PC-9 (cell line): ENCODE results near the gene MYOM3. TPM values are rescaled to one million over a fixed set of nuclear protein-coding genes. Genes with fewer than 3 reads are reported as not detected.

Source experiments
- BruUV-seq: library from RNA; stranded (reverse); fragments of 400-500 nt; replicated peaks from 2 replicates; lab custom pipeline; 2021; lab: Mats Ljungman, UMichigan
- CTCF ChIA-PET: fragments of 300-600 bp; sonication (Branson Sonifier 250); formaldehyde crosslinking; loops from one replicate; lab custom pipeline; 2022; ENCODE audit warnings: antibody characterized with exemption; lab: Charles Lee
- POLR2A ChIA-PET: fragments of 300-600 bp; sonication (Branson Sonifier 250); formaldehyde crosslinking; loops from one replicate; lab custom pipeline; 2022; ENCODE audit warnings: antibody characterized with exemption; ENCODE audit not compliant: unreplicated experiment; lab: Charles Lee
- DNase-seq, 2 experiments: peaks; one replicate each; pipeline versions ENCODE4 v3.0.0 to v3.0.0-alpha.2; 2015 to 2022; ENCODE audit warnings: mixed read lengths in 1 of 2
- H2AFZ ChIP-seq: fragments of 200-600 bp; sonication (generic); 2 replicates; pipeline ENCODE4 v1.8.1; 2017; ENCODE audit warnings: antibody characterized with exemption
- H3F3A ChIP-seq: fragments of 200-600 bp; sonication (generic); 2 replicates; pipeline ENCODE4 v1.8.1; 2017; ENCODE audit warnings: antibody characterized with exemption, mild to moderate bottlenecking, low read depth; ENCODE audit not compliant: insufficient read depth
- H3K27ac ChIP-seq: fragments of 200-600 bp; sonication (generic); 2 replicates; pipeline ENCODE4 v1.6.1; 2016; ENCODE audit warnings: mixed run types
- H3K27me3 ChIP-seq: fragments of 200-600 bp; sonication (generic); 2 replicates; pipeline ENCODE4 v1.6.1; 2016; ENCODE audit warnings: low read depth, mixed run types; ENCODE audit not compliant: insufficient read depth
- H3K36me3 ChIP-seq: fragments of 200-600 bp; sonication (generic); 2 replicates; pipeline ENCODE4 v1.6.1; 2016; ENCODE audit warnings: low read depth, mixed run types
- H3K4me1 ChIP-seq: fragments of 200-600 bp; sonication (generic); replicated peaks from 2 replicates; pipeline ENCODE4 v1.6.1; 2016; ENCODE audit warnings: mixed run types; ENCODE audit not compliant: insufficient read depth
- H3K4me2 ChIP-seq: fragments of 200-600 bp; sonication (generic); 2 replicates; pipeline ENCODE4 v1.6.1; 2017; ENCODE audit warnings: mixed run types
- H3K4me3 ChIP-seq: fragments of 200-600 bp; sonication (generic); 2 replicates; pipeline ENCODE4 v1.6.1; 2016; ENCODE audit warnings: mixed run types
- H3K79me2 ChIP-seq: fragments of 200-600 bp; sonication (generic); 2 replicates; pipeline ENCODE4 v1.6.1; 2017; ENCODE audit warnings: low read depth, mixed run types
- H3K9me2 ChIP-seq: fragments of 200-600 bp; sonication (generic); 2 replicates; pipeline ENCODE4 v1.8.1; 2017; ENCODE audit warnings: mild to moderate bottlenecking; ENCODE audit not compliant: insufficient read depth
- H3K9me3 ChIP-seq: fragments of 200-600 bp; sonication (generic); 2 replicates; pipeline ENCODE4 v1.8.1; 2016; ENCODE audit warnings: low read depth; ENCODE audit not compliant: insufficient read depth
- H4K20me1 ChIP-seq: fragments of 200-600 bp; sonication (generic); 2 replicates; pipeline ENCODE4 v1.8.1; 2017; ENCODE audit not compliant: insufficient read depth
- EZH2 ChIP-seq: fragments of 200-600 bp; sonication (generic); IDR thresholded peaks from 2 replicates; pipeline ENCODE4 v1.8.0; 2017; ENCODE audit warnings: antibody characterized with exemption, low read depth
- intact Hi-C: fragments of 100-400 bp; cut with micrococcal nuclease; formaldehyde crosslinking; loops from one replicate; pipeline ENCODE4 v1.10.0; 2022; ENCODE audit not compliant: unreplicated experiment
- total RNA-seq: library from RNA; stranded (reverse); gene quantifications from 2 replicates; pipeline ENCODE4 v1.2.3, GENCODE V29; 2021
- TF ChIP-seq, protein P1 (sequence below): fragments of 200-600 bp; sonication (generic); conservative IDR thresholded peaks from 2 replicates; pipeline ENCODE4 v1.6.1; 2017; ENCODE audit warnings: mixed run types, antibody characterized with exemption, mild to moderate bottlenecking, moderate library complexity

MYOM3 gene
- total RNA-seq, 1 experiment from 2014 or later, result 11.9 TPM

DNA sequence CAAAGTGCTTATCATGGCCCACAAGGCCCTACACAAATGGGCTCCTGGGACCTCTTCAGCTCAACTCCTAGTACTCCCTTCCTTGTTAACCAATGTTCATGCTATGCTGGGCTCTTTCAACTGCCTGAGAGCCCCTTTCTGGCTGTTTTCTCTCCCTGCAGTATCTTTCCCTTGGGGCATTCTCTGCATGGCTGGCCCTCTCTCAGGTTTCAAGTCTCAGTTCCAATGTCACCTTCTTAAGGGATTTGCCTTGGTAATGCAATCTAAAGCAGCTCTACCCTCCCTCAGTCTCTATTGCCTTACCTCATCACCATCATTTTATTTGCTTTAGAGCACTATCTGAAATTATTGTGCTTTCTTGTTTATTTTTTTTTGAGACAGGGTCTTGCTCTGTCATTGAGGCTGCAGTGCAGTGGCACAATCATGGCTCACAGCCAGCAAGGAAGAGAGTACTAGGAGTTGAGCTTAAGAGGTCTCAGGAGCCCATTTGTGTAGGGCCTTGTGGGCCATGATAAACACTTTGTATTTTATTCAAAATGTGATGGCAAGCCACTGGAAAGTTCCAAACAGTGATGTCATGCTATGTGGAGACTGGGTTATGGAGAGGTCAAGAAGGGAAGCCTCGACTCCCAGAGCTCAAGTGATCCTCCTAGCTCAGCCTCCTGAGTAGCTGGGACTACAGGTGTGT is 68.4 kb downstream of the MYOM3 start:
- ChIA-PET POLR2A (interaction anchor here (0.7 kb wide), 1 partner anchor 22 kb away, joined by 6 read pairs; no protein-coding TSS in a partner anchor), CTCF (no interaction called here)
- Histone ChIP-seq H3K4me3 (no peak overlapping the region), H3K27ac (no peak overlapping the region), H2AFZ (no peak overlapping the region), H3K79me2 (no peaks in the 10 kb centered on the region), H3K9me2 (no peaks in the 10 kb centered on the region), H3K9me3 (no peaks in the 10 kb centered on the region), H3K27me3 (no peaks in the 10 kb centered on the region), H3K36me3 (no peaks in the 10 kb centered on the region), H3K4me1 (peaks cover 23% of the 10 kb centered on the region), H4K20me1 (no peaks in the 10 kb centered on the region), H3K4me2 (no peak overlapping the region), H3F3A (peaks cover 23% of the 10 kb centered on the region; the same call in 1 of the 2 replicates)
- no peak for DNase-seq
- intact Hi-C loops, result no loop called here
- BruUV-seq, result no TSS peak
- TF ChIP-seq, protein P1, sequence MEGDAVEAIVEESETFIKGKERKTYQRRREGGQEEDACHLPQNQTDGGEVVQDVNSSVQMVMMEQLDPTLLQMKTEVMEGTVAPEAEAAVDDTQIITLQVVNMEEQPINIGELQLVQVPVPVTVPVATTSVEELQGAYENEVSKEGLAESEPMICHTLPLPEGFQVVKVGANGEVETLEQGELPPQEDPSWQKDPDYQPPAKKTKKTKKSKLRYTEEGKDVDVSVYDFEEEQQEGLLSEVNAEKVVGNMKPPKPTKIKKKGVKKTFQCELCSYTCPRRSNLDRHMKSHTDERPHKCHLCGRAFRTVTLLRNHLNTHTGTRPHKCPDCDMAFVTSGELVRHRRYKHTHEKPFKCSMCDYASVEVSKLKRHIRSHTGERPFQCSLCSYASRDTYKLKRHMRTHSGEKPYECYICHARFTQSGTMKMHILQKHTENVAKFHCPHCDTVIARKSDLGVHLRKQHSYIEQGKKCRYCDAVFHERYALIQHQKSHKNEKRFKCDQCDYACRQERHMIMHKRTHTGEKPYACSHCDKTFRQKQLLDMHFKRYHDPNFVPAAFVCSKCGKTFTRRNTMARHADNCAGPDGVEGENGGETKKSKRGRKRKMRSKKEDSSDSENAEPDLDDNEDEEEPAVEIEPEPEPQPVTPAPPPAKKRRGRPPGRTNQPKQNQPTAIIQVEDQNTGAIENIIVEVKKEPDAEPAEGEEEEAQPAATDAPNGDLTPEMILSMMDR, result no peak
- TF ChIP-seq EZH2, result no peak

DNA sequence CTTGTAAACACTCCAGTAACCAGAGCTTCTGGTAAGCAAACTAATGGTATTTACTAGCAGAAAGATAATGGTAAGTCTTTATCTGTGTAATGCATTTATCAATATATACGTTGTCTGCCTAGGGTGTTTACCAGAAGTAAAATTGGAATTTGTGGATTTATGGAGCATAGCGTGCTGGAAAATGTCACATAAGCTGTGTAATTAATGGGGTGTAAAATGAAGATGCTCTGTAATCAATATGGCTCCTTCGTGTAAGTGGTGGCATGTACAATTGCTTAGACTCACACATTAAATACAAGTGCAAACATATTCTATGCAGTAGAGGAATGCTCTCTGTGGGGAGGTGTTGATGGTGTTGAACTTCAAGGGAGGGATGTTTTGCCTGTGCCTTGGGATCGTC is 69.6 kb downstream of the MYOM3 start:
- Histone ChIP-seq H3K27ac (no peak overlapping the region), H3K36me3 (no peaks in the 10 kb centered on the region), H3K4me1 (peaks cover 18% of the 10 kb centered on the region), H3K9me3 (no peaks in the 10 kb centered on the region), H3K27me3 (no peaks in the 10 kb centered on the region), H2AFZ (no peak overlapping the region), H4K20me1 (no peaks in the 10 kb centered on the region), H3K79me2 (no peaks in the 10 kb centered on the region), H3K9me2 (no peaks in the 10 kb centered on the region), H3K4me3 (no peak overlapping the region), H3K4me2 (no peak overlapping the region), H3F3A (peaks cover 23% of the 10 kb centered on the region; the same call in 1 of the 2 replicates)
- TF ChIP-seq EZH2, result no peak
- TF ChIP-seq, protein P1, result no peak
- CTCF ChIA-PET, result no interaction called here
- POLR2A ChIA-PET, result no interaction called here
- intact Hi-C loops, result no loop called here
- no peak for DNase-seq
- BruUV-seq, result no TSS peak

DNA sequence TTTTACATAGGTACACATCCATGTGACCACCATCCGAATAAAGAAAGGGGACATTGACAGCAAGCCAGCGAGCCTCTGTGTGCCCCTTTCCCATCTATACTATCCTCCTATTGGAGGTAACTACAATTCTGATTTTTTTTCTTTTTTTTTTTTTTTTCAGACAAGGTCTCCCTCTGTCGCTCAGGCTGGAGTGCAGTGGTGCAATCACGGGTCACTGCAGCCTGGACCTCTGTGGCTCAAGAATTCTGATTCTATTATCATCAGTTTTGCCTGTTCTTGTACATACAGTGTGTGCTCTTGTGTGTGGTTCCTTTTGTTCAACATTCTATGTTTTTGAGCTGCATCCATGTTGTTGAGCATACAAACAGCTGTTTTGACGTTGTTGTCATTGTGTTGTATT is 75.8 kb downstream of the MYOM3 start:
- ChIA-PET CTCF (interaction anchor here (0.7 kb wide), 1 partner anchor 33 kb away, joined by 12 read pairs; no protein-coding TSS in a partner anchor), POLR2A (no interaction called here)
- DNase-seq, result no peak
- H3K9me3 ChIP-seq, result no peaks in the 10 kb centered on the region
- TF ChIP-seq, protein P1, result no peak
- H3K36me3 ChIP-seq, result no peaks in the 10 kb centered on the region
- H3K27me3 ChIP-seq, result no peaks in the 10 kb centered on the region
- no peaks in the 10 kb centered on the region for H3K4me1 ChIP-seq
- no peaks in the 10 kb centered on the region for H3K9me2 ChIP-seq
- H3K27ac ChIP-seq, result no peak overlapping the region
- BruUV-seq, result no TSS peak
- no peaks in the 10 kb centered on the region for H3K79me2 ChIP-seq
- H2AFZ ChIP-seq, result no peak overlapping the region
- no peaks in the 10 kb centered on the region for H4K20me1 ChIP-seq
- H3F3A ChIP-seq, result no peaks in the 10 kb centered on the region
- H3K4me3 ChIP-seq, result no peak overlapping the region
- no peak overlapping the region for H3K4me2 ChIP-seq
- intact Hi-C loops, result no loop called here
